GM23338 (cell line): ENCODE results near the gene HBQ1. TPM values are rescaled to one million over a fixed set of nuclear protein-coding genes. Genes with fewer than 3 reads are reported as not detected.
A peak's percentile ranks its signal among the peaks of the same experiment; 100 is the strongest.

Experiments
- ATAC-seq: fragments of 200-7000 bp; cut with Tn5 transposase; 3 replicates; pipeline ENCODE4 v1.9.1; 2020
- DNase-seq: peaks from one replicate; pipeline ENCODE4 v3.0.0-alpha.2; 2015; ENCODE audit warnings: low spot score
- H2AFZ ChIP-seq: fragments of 200-600 bp; sonication (generic); 2 replicates; pipeline ENCODE4 v1.8.0; 2016; ENCODE audit warnings: antibody characterized with exemption, mild to moderate bottlenecking, moderate library complexity
- H3F3A ChIP-seq: fragments of 200-600 bp; sonication (generic); replicated peaks from 2 replicates; pipeline ENCODE4 v1.8.0; 2017; ENCODE audit warnings: antibody characterized with exemption, mixed run types, low read depth
- H3K27ac ChIP-seq: fragments of 200-600 bp; sonication (generic); 2 replicates; pipeline ENCODE4 v1.6.1; 2016; ENCODE audit warnings: low read depth
- H3K27me3 ChIP-seq: fragments of 200-600 bp; sonication (generic); 2 replicates; pipeline ENCODE4 v1.8.0; 2016; ENCODE audit warnings: mild to moderate bottlenecking, mixed run types, moderate library complexity; ENCODE audit not compliant: insufficient read depth
- H3K36me3 ChIP-seq: fragments of 200-600 bp; sonication (generic); 2 replicates; pipeline ENCODE4 v1.8.0; 2016; ENCODE audit warnings: mild to moderate bottlenecking; ENCODE audit not compliant: insufficient read depth
- H3K4me1 ChIP-seq: fragments of 200-600 bp; sonication (generic); 2 replicates; pipeline ENCODE4 v1.8.0; 2016; ENCODE audit warnings: mild to moderate bottlenecking, moderate library complexity; ENCODE audit not compliant: insufficient read depth
- H3K4me2 ChIP-seq: fragments of 200-600 bp; sonication (generic); 2 replicates; pipeline ENCODE4 v1.7.1; 2017; ENCODE audit warnings: mixed run types
- H3K4me3 ChIP-seq: fragments of 200-600 bp; sonication (generic); 2 replicates; pipeline ENCODE4 v1.6.1; 2016; ENCODE audit warnings: mixed run types
- H3K79me2 ChIP-seq: fragments of 200-600 bp; sonication (generic); replicated peaks from 2 replicates; pipeline ENCODE4 v1.8.0; 2017; ENCODE audit warnings: mild to moderate bottlenecking; ENCODE audit not compliant: insufficient read depth
- H3K9me2 ChIP-seq: fragments of 200-600 bp; sonication (generic); 2 replicates; pipeline ENCODE4 v1.8.0; 2017; ENCODE audit not compliant: insufficient read depth
- H4K20me1 ChIP-seq: fragments of 200-600 bp; sonication (generic); replicated peaks from 2 replicates; pipeline ENCODE4 v1.8.0; 2017; ENCODE audit warnings: mild to moderate bottlenecking; ENCODE audit not compliant: insufficient read depth
- H3K27ac Mint-ChIP-seq: 2 replicates; pipeline ENCODE4 v1.8.0; 2020; ENCODE audit warnings: inconsistent platforms, mild to moderate bottlenecking, moderate library complexity, mixed read lengths
- H3K27me3 Mint-ChIP-seq: 3 replicates; pipeline ENCODE4 v1.8.0; 2022; ENCODE audit warnings: low read depth, mild to moderate bottlenecking, moderate library complexity, mixed read lengths, inconsistent platforms; ENCODE audit not compliant: insufficient read depth, poor library complexity
- H3K36me3 Mint-ChIP-seq: 3 replicates; pipeline ENCODE4 v1.8.0; 2021; ENCODE audit warnings: low read depth, mild to moderate bottlenecking, inconsistent platforms, moderate library complexity, mixed read lengths
- H3K4me1 Mint-ChIP-seq: 3 replicates; pipeline ENCODE4 v1.8.0; 2020; ENCODE audit warnings: mild to moderate bottlenecking, inconsistent platforms, mixed read lengths
- H3K4me3 Mint-ChIP-seq: 3 replicates; pipeline ENCODE4 v1.8.0; 2021; ENCODE audit warnings: moderate library complexity, mild to moderate bottlenecking, inconsistent platforms, mixed read lengths
- H3K9me3 Mint-ChIP-seq: 3 replicates; pipeline ENCODE4 v1.8.0; 2020; ENCODE audit warnings: moderate library complexity, mild to moderate bottlenecking, inconsistent platforms, mixed read lengths
- CREB1 ChIP-seq: fragments of 250-450 bp; sonication (Bioruptor Pico); IDR thresholded peaks from 2 replicates; pipeline ENCODE4 v1.5.0; 2020; ENCODE audit warnings: low read depth, mild to moderate bottlenecking, moderate library complexity
- CTCF ChIP-seq, 2 experiments: fragments of 200-600 bp in 1 of 2; sonication (generic) in 1 of 2; conservative IDR thresholded peaks; 2 replicates each; pipeline versions ENCODE4 v1.5.1 to v1.6.1; 2016 to 2017; ENCODE audit warnings: antibody characterized with exemption in 2 of 2, low read depth in 2 of 2, mild to moderate bottlenecking in 2 of 2, moderate library complexity in 1 of 2
- EZH2 ChIP-seq: fragments of 200-600 bp; sonication (generic); IDR thresholded peaks from one replicate; pipeline ENCODE4 v1.8.0; 2017; ENCODE audit warnings: antibody characterized with exemption, mild to moderate bottlenecking, low read depth; ENCODE audit not compliant: unreplicated experiment
- EZH2phosphoT487 ChIP-seq: fragments of 200-600 bp; sonication (generic); IDR thresholded peaks from one replicate; pipeline ENCODE4 v1.8.1; 2018; ENCODE audit warnings: antibody characterized with exemption; ENCODE audit not compliant: unreplicated experiment
- NANOG ChIP-seq: IDR thresholded peaks from 2 replicates; pipeline ENCODE4 v1.6.1; 2016; ENCODE audit warnings: antibody characterized with exemption, borderline replicate concordance
- STAT1 ChIP-seq: IDR thresholded peaks from one replicate; pipeline ENCODE4 v1.6.1; 2016; ENCODE audit warnings: antibody characterized with exemption; ENCODE audit not compliant: unreplicated experiment
- ZNF114 ChIP-seq: fragments of 250-450 bp; sonication (Bioruptor Pico); IDR thresholded peaks from 2 replicates; pipeline ENCODE4 v1.5.0; 2020; ENCODE audit warnings: mild to moderate bottlenecking, moderate library complexity
- ZNF331 ChIP-seq: fragments of 250-450 bp; sonication (Bioruptor Pico); IDR thresholded peaks from 2 replicates; pipeline ENCODE4 v1.5.0; 2020; ENCODE audit warnings: low read depth, mild to moderate bottlenecking, moderate library complexity
- long read RNA-seq: library from polyadenylated mRNA; unstranded; transcript quantifications from one replicate; pipeline ENCODE4 v2.0.0, GENCODE V29; 2020; ENCODE audit not compliant: unreplicated experiment
- polyA plus RNA-seq: library from polyadenylated mRNA; unstranded; fragments of >200 nt; fragmentation: Nextera tagmentation; extraction: Ambion mirVana; gene quantifications from 2 replicates; pipeline ENCODE4 v1.2.1, GENCODE V29; 2016
- total RNA-seq: library from RNA; depleted of rRNA; stranded (reverse); fragments of >200 nt; shearing (Covaris generic); gene quantifications from 2 replicates; pipeline ENCODE4 v1.2.3, GENCODE V29; 2014; rRNA removed

HBQ1 gene
- 3.1 and 6.6 TPM in 2 replicates for total RNA-seq
- 8.3 and 8.5 TPM in 2 replicates for polyA plus RNA-seq
- long read RNA-seq, partial matches to known transcripts, result 0 of 3 reads
- long read RNA-seq, other reads (novel, unspliced or antisense), result 0 of 3 reads

DNA sequence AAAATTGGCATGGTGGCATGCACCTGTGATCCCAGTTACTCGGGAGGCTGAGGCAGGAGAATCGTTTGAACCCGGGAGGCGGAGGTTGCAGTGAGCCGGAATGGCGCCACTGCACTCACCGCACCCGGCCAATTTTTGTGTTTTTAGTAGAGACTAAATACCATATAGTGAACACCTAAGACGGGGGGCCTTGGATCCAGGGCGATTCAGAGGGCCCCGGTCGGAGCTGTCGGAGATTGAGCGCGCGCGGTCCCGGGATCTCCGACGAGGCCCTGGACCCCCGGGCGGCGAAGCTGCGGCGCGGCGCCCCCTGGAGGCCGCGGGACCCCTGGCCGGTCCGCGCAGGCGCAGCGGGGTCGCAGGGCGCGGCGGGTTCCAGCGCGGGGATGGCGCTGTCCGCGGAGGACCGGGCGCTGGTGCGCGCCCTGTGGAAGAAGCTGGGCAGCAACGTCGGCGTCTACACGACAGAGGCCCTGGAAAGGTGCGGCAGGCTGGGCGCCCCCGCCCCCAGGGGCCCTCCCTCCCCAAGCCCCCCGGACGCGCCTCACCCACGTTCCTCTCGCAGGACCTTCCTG lies at the start of gene HBQ1:
Gene HBQ1 (plus strand): TSS at position 359 of the 575 bp plus-strand sequence. CDS start 28 bp downstream, at position 387.
- H3K4me1 Mint-ChIP-seq, result peaks cover 4% of the 10 kb centered on the region; the same call in 2 of the 3 replicates
- H3K4me2 ChIP-seq, result peak within 1 kb of the TSS; percentile 80
- H3F3A ChIP-seq, result peaks cover 23% of the 10 kb centered on the region; the same call in 1 of the 2 replicates
- peaks cover 53% of the 10 kb centered on the region for H3K27me3 Mint-ChIP-seq
- H3K9me2 ChIP-seq, result no peaks in the 10 kb centered on the region
- peak within 1 kb of the TSS; percentile 56; the same call in 1 of the 2 replicates for H2AFZ ChIP-seq
- H3K27ac Mint-ChIP-seq, result no peak within 1 kb of the TSS
- H3K27me3 ChIP-seq, result peaks cover 57% of the 10 kb centered on the region
- TF ChIP-seq ZNF114 (CRISPR knock-in tag) (no peak), NANOG (no peak), EZH2phosphoT487 (no peak), CTCF (conservative IDR thresholded peaks at IDR 0.05; ENCODE audit: low read depth in 2 of 2) (peak; percentile 45 to 72)
- H3K4me3 ChIP-seq, result peak within 1 kb of the TSS; percentile 53
- H3K27ac ChIP-seq, result no peak within 1 kb of the TSS
- no peaks in the 10 kb centered on the region for H3K79me2 ChIP-seq
- peak; percentile 71 for DNase-seq
- peak; percentile 16 for ATAC-seq
- H4K20me1 ChIP-seq, result peaks cover 8% of the 10 kb centered on the region
- H3K4me3 Mint-ChIP-seq, result peak within 1 kb of the TSS; percentile 66
- H3K4me1 ChIP-seq, result no peaks in the 10 kb centered on the region; the same call in 1 of the 2 replicates
- no peaks in the 10 kb centered on the region for H3K36me3 ChIP-seq
- peaks cover 6% of the 10 kb centered on the region; the same call in 2 of the 3 replicates for H3K36me3 Mint-ChIP-seq
- H3K9me3 Mint-ChIP-seq, result no peaks in the 10 kb centered on the region; the same call in 2 of the 3 replicates

- no peak overlapping the region for H2AFZ ChIP-seq
- DNase-seq (no peak), ATAC-seq (no peak)
- H3K4me1 ChIP-seq, result no peaks in the 10 kb centered on the region
- no peaks in the 10 kb centered on the region for H3K36me3 Mint-ChIP-seq
- no peak overlapping the region for H3K4me3 ChIP-seq
- no peaks in the 10 kb centered on the region for H3K9me3 Mint-ChIP-seq
- H3K27ac ChIP-seq, result no peak overlapping the region
- TF ChIP-seq CREB1 (CRISPR knock-in tag) (no peak), EZH2 (no peak), STAT1 (no peak), ZNF331 (CRISPR knock-in tag) (no peak), NANOG (no peak), EZH2phosphoT487 (no peak), ZNF114 (CRISPR knock-in tag) (no peak), CTCF (conservative IDR thresholded peaks at IDR 0.05; ENCODE audit: low read depth in 2 of 2) (no peak)
- H3K4me2 ChIP-seq, result no peak overlapping the region
- no peaks in the 10 kb centered on the region for H3K9me2 ChIP-seq
- no peaks in the 10 kb centered on the region for H3K36me3 ChIP-seq
- H3F3A ChIP-seq, result peaks cover 4% of the 10 kb centered on the region; the same call in 1 of the 2 replicates
- peaks cover 46% of the 10 kb centered on the region for H3K79me2 ChIP-seq
- H3K27me3 ChIP-seq, result no peaks in the 10 kb centered on the region
- H3K27ac Mint-ChIP-seq, result no peak overlapping the region
- peaks cover 5% of the 10 kb centered on the region for H3K27me3 Mint-ChIP-seq
- H3K4me1 Mint-ChIP-seq, result no peaks in the 10 kb centered on the region
- H3K4me3 Mint-ChIP-seq, result no peak overlapping the region
- H4K20me1 ChIP-seq, result peaks cover 7% of the 10 kb centered on the region; the same call in 1 of the 2 replicates
Observed at GRCh38 chr16:130533-131173, 49.6 kb upstream of the HBQ1 start.
